ENCODE data around the gene RBBP8.

Gene RBBP8

DNA sequence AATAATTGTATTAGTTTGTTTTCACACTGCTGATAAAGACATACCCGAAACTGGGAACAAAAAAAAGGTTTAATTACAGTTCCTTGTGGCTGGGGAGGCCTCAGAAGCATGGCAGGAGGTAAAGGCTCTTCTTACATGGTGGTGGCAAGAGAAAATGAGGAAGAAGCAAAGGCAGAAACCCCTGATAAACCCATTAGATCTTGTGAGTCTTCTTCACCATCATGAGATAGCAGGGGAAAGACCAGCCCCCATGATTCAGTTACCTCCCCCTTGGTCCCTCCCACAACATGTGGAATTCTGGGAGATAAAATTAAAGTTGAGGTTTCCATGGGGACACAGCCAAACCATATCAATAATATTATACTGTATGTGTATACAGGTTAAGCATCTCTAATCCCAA lies 128.9 kb downstream of the RBBP8 start:
- TF ChIP-seq TAF1 (IDR thresholded peaks at IDR 0.05; ENCODE audit: low read depth, low read length): no peak
- no peak for TF ChIP-seq PAX5 (IDR thresholded peaks at IDR 0.05; ENCODE audit: insufficient read depth, low read length, severe bottlenecking)
- TF ChIP-seq POLR2AphosphoS5 (IDR thresholded peaks at IDR 0.05; ENCODE audit: low read depth, low read length): no peak
- TF ChIP-seq POU2F2 (IDR thresholded peaks at IDR 0.05; ENCODE audit: low read depth, low read length): no peak
- TF ChIP-seq SPI1 (IDR thresholded peaks at IDR 0.05; ENCODE audit: low read depth, low read length): no peak
- TF ChIP-seq POLR2A (IDR thresholded peaks at IDR 0.05; ENCODE audit: low read depth, low read length): no peak
- DNase-seq (ENCODE audit: insufficient read length, low spot score) (no peak), FAIRE-seq (no peak)

DNA sequence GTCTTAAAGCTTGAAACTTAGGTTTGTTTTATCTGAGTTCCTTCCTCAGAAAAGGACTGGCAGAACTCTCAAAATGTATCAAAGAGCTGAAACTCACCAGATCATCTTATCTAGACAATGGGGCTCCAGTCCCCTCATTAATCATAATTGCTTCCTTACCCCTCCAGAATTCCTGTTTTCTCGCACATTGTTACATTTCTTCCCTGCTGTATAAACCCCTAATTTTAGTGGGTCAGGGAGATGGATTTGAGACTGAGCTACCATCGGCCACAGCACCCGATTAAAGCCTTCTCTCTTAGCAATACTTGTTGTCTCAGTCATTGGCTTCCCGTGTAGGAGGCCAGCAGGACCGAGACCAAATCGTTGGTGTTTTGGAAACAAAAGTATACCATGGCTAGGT lies 130.4 kb downstream of the RBBP8 start:
- TF ChIP-seq POLR2A (IDR thresholded peaks at IDR 0.05; ENCODE audit: low read depth, low read length) (no peak), PAX5 (IDR thresholded peaks at IDR 0.05; ENCODE audit: insufficient read depth, low read length, severe bottlenecking) (no peak), POLR2AphosphoS5 (IDR thresholded peaks at IDR 0.05; ENCODE audit: low read depth, low read length) (no peak), TAF1 (IDR thresholded peaks at IDR 0.05; ENCODE audit: low read depth, low read length) (no peak), POU2F2 (IDR thresholded peaks at IDR 0.05; ENCODE audit: low read depth, low read length) (no peak)
- no peak for DNase-seq (ENCODE audit: insufficient read length, low spot score)
- no peak for FAIRE-seq

DNA sequence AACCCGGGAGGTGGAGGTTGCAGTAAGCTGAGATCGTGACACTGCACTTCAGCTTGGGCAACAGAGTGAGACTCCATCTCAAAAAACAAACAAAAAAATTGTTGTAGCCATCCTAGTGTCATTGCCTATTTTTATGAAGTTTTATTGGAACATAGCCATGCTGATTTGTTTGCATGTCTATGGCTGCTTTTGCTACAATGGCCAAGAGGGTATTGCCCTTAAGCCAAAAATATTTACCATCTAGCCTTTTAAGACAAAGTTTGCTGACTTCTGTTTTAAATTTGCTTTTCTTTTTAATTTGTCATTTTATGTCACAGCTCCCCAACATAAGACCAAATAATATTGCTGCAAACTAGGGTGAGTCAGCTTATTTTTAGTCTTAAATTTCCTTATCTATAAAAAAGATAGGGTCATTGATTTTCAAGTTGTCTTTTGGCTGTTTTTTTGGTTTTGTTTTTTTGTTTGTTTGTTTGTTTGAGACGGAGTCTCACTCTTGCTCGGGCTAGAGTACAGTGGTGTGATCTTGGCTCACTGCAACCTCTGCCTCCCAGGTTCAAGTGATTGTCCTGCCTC lies 132.2 kb downstream of the RBBP8 start:
- FAIRE-seq (no peak), DNase-seq (ENCODE audit: insufficient read length, low spot score) (no peak)

DNA sequence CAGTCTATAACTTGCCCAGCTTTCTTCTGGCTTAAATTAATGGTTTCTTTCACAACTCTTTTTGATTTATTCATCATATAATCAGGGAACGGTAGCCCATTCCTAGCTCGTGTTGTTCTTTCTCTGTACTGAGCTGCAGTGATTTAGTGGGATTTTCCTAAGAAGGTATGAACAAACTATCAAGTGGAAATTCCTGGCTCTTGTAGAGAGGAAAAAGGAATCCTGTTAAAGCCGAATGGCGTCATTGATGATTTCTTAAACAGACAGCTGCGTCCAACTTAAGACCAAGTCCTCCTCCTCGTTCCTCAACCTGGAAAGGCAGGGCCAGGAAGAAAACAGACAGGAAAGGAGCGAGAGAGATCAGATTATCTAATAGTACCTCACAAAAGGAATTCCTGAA lies 132.9 kb downstream of the RBBP8 start:
- no peak for FAIRE-seq
- no peak for DNase-seq (ENCODE audit: insufficient read length, low spot score)
- TF ChIP-seq TAF1 (IDR thresholded peaks at IDR 0.05; ENCODE audit: low read depth, low read length) (no peak), SPI1 (IDR thresholded peaks at IDR 0.05; ENCODE audit: low read depth, low read length) (no peak)

More for the DNA sequence above, 132.2 kb downstream of the RBBP8 start:
- TF ChIP-seq SPI1 (IDR thresholded peaks at IDR 0.05; ENCODE audit: low read depth, low read length): no peak

DNA sequence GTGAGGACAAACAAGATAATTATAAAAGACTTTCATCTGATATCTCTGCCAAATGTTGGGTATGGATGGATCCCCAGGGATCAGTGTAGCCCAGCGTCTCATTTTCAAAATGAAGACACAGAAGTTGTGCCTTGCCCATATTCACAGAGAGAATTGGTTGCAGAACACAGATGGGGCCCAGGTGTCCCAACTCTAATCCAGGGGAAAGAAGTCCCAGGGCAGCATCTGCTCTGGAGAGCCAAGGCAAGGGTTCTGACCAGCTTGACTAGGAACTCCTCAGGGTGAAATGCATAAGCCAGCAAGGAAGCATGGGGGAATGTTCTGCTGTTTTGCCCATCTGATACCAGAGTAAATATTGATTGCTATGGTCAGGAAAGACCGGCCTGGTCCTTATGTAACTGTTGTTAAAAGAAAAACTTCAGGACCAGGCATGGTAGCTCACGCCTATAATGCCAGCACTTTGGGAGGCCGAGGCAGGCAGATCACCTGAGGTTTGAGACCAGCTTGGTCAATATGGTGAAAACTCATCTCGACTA lies 133.4 kb downstream of the RBBP8 start:
- no peak for FAIRE-seq
- TF ChIP-seq SPI1 (IDR thresholded peaks at IDR 0.05; ENCODE audit: low read depth, low read length) (no peak), POLR2AphosphoS5 (IDR thresholded peaks at IDR 0.05; ENCODE audit: low read depth, low read length) (no peak), PAX5 (IDR thresholded peaks at IDR 0.05; ENCODE audit: insufficient read depth, low read length, severe bottlenecking) (no peak), TAF1 (IDR thresholded peaks at IDR 0.05; ENCODE audit: low read depth, low read length) (no peak), POU2F2 (IDR thresholded peaks at IDR 0.05; ENCODE audit: low read depth, low read length) (no peak), POLR2A (IDR thresholded peaks at IDR 0.05; ENCODE audit: low read depth, low read length) (no peak)
- no peak for DNase-seq (ENCODE audit: insufficient read length, low spot score)

DNA sequence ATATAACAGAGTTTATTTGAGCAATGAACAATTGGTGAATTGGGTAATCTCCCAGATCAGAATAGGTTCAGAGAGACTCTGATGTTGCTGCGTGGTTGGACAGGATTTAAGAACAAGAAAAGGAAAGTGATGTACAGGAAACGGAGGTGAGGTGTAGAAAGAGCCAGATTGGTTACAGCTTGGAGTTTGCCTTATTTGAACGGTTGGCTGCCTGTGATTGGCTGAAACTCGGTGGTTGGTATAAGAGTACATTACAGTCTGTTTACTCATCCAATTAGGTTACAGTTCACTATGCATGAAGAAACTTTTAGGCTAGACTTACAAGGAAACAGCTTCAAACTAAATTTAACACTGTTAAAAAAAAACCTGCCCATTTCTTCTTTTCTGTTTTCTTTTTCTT lies 134.1 kb downstream of the RBBP8 start:
- FAIRE-seq (peak; percentile 47), DNase-seq (ENCODE audit: insufficient read length, low spot score) (no peak)
- no peak for TF ChIP-seq POLR2A (IDR thresholded peaks at IDR 0.05; ENCODE audit: low read depth, low read length)
- no peak for TF ChIP-seq POLR2AphosphoS5 (IDR thresholded peaks at IDR 0.05; ENCODE audit: low read depth, low read length)

DNA sequence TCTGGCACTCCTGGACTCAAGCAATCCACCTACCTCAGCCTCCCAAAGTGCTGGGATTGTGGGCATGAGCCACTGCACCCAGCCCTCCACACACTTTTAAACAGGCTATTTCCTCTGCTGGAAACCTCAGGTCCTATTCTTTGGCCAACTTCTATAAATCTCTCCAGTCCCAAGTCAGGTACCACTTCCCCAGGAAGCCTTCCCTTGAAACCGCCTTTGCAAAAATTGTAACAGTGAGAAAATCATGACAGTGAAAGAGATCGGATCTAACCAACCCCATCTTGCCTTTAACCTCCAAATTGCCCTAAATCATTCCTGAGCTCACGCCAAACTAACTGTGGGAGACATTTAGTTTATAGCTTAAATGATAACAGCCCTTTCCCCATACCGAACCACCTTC lies 134.9 kb downstream of the RBBP8 start:
- FAIRE-seq: no peak
- TF ChIP-seq POLR2A (IDR thresholded peaks at IDR 0.05; ENCODE audit: low read depth, low read length) (no peak), POU2F2 (IDR thresholded peaks at IDR 0.05; ENCODE audit: low read depth, low read length) (no peak), POLR2AphosphoS5 (IDR thresholded peaks at IDR 0.05; ENCODE audit: low read depth, low read length) (no peak), TAF1 (IDR thresholded peaks at IDR 0.05; ENCODE audit: low read depth, low read length) (no peak), SPI1 (IDR thresholded peaks at IDR 0.05; ENCODE audit: low read depth, low read length) (no peak), PAX5 (IDR thresholded peaks at IDR 0.05; ENCODE audit: insufficient read depth, low read length, severe bottlenecking) (no peak)

DNA sequence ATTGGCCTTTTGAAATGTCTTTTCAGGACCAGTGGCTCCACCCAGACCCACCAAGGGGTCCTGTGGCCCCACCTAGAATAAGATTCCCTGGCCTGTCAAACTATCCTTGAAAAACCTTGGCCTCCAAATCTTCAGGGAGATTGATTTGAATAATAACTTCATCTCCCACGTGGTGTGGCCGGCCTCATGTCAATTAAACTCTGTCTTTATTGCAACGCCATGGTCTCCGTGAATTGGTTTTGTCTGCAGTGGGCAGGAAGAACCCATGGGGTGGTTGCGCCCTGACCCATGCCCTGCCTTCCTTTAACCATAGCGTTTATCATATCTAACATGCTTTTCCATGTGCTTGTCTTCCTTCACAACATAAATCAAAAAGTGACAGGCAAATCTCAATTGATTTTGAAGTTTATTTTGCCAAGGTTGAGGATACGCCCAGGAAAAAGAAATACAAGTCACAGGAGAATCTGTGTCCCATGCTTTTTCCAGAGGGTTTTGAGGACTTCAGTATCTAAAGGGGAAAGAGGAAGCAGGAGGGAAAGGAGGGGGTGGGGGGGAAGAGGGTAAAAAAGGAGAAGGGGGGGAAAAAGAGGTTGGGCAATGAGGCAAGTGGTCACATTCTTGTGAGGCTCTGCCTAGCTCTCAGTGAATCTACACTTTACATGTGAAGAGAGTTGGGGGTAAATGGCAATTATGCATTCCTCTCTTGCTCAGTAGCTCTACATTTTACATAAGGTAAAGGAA lies 135.6 kb downstream of the RBBP8 start:
- TF ChIP-seq POU2F2 (IDR thresholded peaks at IDR 0.05; ENCODE audit: low read depth, low read length): no peak
- peak; percentile 60 for FAIRE-seq

More for the DNA sequence above, 134.9 kb downstream of the RBBP8 start:
- no peak for DNase-seq (ENCODE audit: insufficient read length, low spot score)

DNA sequence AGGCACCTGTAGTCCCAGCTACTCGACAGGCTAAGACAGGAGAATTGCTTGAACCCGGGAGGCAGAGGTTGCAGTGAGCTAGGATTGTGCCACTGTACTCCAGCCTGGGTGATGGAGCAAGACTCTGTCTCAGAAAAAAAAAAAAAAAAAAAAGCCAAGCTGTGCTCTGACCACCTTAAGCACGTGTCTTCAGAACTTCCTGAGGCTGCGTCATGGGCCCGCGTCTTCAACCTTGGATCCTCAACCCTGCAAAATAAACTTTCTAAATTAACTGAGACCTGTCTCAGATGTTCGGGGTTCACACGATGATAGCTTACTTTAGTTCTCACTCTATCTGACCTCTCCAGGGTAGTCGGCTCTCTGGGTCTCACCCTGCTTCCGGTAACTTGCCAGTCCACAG lies 136.4 kb downstream of the RBBP8 start:
- FAIRE-seq: no peak
- no peak for DNase-seq (ENCODE audit: insufficient read length, low spot score)
- TF ChIP-seq TAF1 (IDR thresholded peaks at IDR 0.05; ENCODE audit: low read depth, low read length) (no peak), PAX5 (IDR thresholded peaks at IDR 0.05; ENCODE audit: insufficient read depth, low read length, severe bottlenecking) (no peak), POU2F2 (IDR thresholded peaks at IDR 0.05; ENCODE audit: low read depth, low read length) (no peak)

More for the DNA sequence above, 135.6 kb downstream of the RBBP8 start:
- DNase-seq (ENCODE audit: insufficient read length, low spot score): no peak

DNA sequence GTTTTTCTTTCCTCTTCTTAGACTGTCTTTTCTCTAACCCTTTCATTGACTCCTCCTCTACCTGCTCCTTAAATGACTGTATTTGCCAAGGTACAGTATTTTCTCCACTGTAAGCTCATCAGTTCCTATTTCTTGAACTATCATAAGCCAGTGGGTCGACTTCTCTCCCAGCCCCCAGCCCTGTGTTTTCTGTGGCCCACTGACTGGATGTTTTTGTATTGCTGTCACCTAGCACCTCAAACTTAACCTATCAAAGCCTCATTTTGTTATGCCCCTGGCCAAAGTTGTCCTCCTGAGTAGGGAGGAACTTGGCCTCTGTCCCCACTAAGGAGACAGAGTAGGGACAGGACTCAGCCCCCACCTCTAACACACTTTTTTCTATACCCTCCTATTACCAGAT lies 136.8 kb downstream of the RBBP8 start:
- no peak for TF ChIP-seq POU2F2 (IDR thresholded peaks at IDR 0.05; ENCODE audit: low read depth, low read length)
- no peak for TF ChIP-seq PAX5 (IDR thresholded peaks at IDR 0.05; ENCODE audit: insufficient read depth, low read length, severe bottlenecking)
- TF ChIP-seq POLR2A (IDR thresholded peaks at IDR 0.05; ENCODE audit: low read depth, low read length): no peak
- no peak for TF ChIP-seq POLR2AphosphoS5 (IDR thresholded peaks at IDR 0.05; ENCODE audit: low read depth, low read length)
- TF ChIP-seq SPI1 (IDR thresholded peaks at IDR 0.05; ENCODE audit: low read depth, low read length): no peak
- TF ChIP-seq TAF1 (IDR thresholded peaks at IDR 0.05; ENCODE audit: low read depth, low read length): no peak
- FAIRE-seq (no peak), DNase-seq (ENCODE audit: insufficient read length, low spot score) (no peak)
